Measurements from ENCODE around the gene CFAP20DC.
"Not testable (repeated sequence)": the region's sequence is repeated elsewhere in the genome, so short reads cannot be mapped to it uniquely, and the experiment has no call there.

DNA sequence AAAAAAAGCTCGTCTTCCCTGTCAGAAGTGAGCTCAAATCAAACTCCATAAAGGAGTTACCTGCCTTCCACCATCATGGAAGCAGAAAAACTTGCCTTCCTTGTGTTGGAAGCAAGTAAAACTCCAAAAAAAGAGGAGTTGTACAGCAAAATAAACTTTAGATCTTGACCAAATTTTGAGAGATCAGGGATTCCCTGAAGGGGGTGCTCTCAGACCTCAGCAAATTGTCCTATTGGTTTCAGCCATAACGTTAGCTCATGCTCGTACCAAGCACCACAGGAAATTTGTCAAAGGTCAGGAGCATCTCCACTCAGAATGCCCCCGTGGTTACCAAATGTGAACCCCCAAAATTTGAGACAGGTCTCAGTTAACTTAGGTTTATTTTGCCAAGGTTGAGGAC, 354.5 kb downstream of the CFAP20DC start:
- TF ChIP-seq, protein P1, sequence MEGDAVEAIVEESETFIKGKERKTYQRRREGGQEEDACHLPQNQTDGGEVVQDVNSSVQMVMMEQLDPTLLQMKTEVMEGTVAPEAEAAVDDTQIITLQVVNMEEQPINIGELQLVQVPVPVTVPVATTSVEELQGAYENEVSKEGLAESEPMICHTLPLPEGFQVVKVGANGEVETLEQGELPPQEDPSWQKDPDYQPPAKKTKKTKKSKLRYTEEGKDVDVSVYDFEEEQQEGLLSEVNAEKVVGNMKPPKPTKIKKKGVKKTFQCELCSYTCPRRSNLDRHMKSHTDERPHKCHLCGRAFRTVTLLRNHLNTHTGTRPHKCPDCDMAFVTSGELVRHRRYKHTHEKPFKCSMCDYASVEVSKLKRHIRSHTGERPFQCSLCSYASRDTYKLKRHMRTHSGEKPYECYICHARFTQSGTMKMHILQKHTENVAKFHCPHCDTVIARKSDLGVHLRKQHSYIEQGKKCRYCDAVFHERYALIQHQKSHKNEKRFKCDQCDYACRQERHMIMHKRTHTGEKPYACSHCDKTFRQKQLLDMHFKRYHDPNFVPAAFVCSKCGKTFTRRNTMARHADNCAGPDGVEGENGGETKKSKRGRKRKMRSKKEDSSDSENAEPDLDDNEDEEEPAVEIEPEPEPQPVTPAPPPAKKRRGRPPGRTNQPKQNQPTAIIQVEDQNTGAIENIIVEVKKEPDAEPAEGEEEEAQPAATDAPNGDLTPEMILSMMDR (IDR thresholded peaks at IDR 0.05; ENCODE audit: low read depth, low read length) = not testable (repeated sequence)
- not testable (repeated sequence) for TF ChIP-seq EZH2phosphoT487 (IDR thresholded peaks at IDR 0.05; ENCODE audit: low read depth)

Measured in OCI-LY3 (cell line).